IMR-90 (cell line): ENCODE results near the gene SPAG16. TPM values are rescaled to one million over a fixed set of nuclear protein-coding genes. Genes with fewer than 3 reads are reported as not detected.

Source experiments
- ATAC-seq: fragments of 200-7000 bp; cut with Tn5 transposase; 2 replicates; pipeline ENCODE4 v1.9.1; 2020; ENCODE audit warnings: low read depth, mild to moderate bottlenecking, moderate library complexity
- BruUV-seq: library from RNA; stranded (reverse); fragments of 400-500 nt; replicated peaks from 2 replicates; lab custom pipeline; 2021; lab: Mats Ljungman, UMichigan
- CTCF ChIA-PET: fragments of 300-600 bp; formaldehyde crosslinking; extraction: SDS; loops from one replicate; lab custom pipeline; 2021; ENCODE audit warnings: antibody characterized with exemption; lab: Yijun Ruan, JAX
- POLR2A ChIA-PET: fragments of 300-600 bp; sonication (Branson Sonifier 250); formaldehyde crosslinking; loops from one replicate; lab custom pipeline; 2022; ENCODE audit warnings: antibody characterized with exemption; ENCODE audit not compliant: unreplicated experiment; lab: Charles Lee
- DNase-seq: peaks from one replicate; pipeline ENCODE4 v3.0.0; 2013
- H2AFZ ChIP-seq: replicated peaks from 2 replicates; pipeline ENCODE3; 2013; ENCODE audit warnings: low read length, mild to moderate bottlenecking; ENCODE audit not compliant: poor library complexity
- H2AK5ac ChIP-seq: 2 replicates; pipeline ENCODE4 v1.6.1; 2013; ENCODE audit warnings: low read depth, low read length, inconsistent platforms
- H2AK9ac ChIP-seq: replicated peaks from 2 replicates; pipeline ENCODE3; 2013; ENCODE audit warnings: mild to moderate bottlenecking, low read depth, low read length, moderate library complexity; ENCODE audit not compliant: poor library complexity
- H2BK120ac ChIP-seq: 2 replicates; pipeline ENCODE4 v1.6.1; 2013; ENCODE audit warnings: low read depth, low read length, inconsistent platforms
- H2BK15ac ChIP-seq: 3 replicates; pipeline ENCODE4 v1.6.1; 2013; ENCODE audit warnings: low read depth, low read length, inconsistent platforms
- H2BK20ac ChIP-seq: 2 replicates; pipeline ENCODE4 v1.6.1; 2013; ENCODE audit warnings: low read depth, mild to moderate bottlenecking, inconsistent platforms, low read length, moderate library complexity
- H2BK5ac ChIP-seq: 2 replicates; pipeline ENCODE4 v1.6.1; 2013; ENCODE audit warnings: mild to moderate bottlenecking, low read depth, low read length, inconsistent platforms; ENCODE audit not compliant: poor library complexity, severe bottlenecking
- H3K14ac ChIP-seq: replicated peaks from 2 replicates; pipeline ENCODE4 v1.6.1; 2013; ENCODE audit warnings: low read depth, low read length, inconsistent platforms
- H3K18ac ChIP-seq: 2 replicates; pipeline ENCODE4 v1.6.1; 2013; ENCODE audit warnings: low read depth, low read length, control low read depth
- H3K23ac ChIP-seq: 2 replicates; pipeline ENCODE4 v1.6.1; 2013; ENCODE audit warnings: low read depth, low read length, inconsistent platforms
- H3K27ac ChIP-seq: 2 replicates; pipeline ENCODE4 v1.5.1; 2013; ENCODE audit warnings: mild to moderate bottlenecking, control low read depth, low read length; ENCODE audit not compliant: insufficient read depth
- H3K27me3 ChIP-seq: 2 replicates; pipeline ENCODE4 v1.6.1; 2013; ENCODE audit warnings: low read length; ENCODE audit not compliant: control insufficient read depth, insufficient read depth
- H3K36me3 ChIP-seq: 2 replicates; pipeline ENCODE4 v1.6.1; 2013; ENCODE audit warnings: low read length, mixed read lengths; ENCODE audit not compliant: control insufficient read depth, insufficient read depth
- H3K4ac ChIP-seq: 2 replicates; pipeline ENCODE4 v1.6.1; 2013; ENCODE audit warnings: low read depth, low read length, inconsistent platforms
- H3K4me1 ChIP-seq: 2 replicates; pipeline ENCODE4 v1.6.1; 2013; ENCODE audit warnings: low read length, mixed read lengths; ENCODE audit not compliant: control insufficient read depth, insufficient read depth
- H3K4me2 ChIP-seq: 2 replicates; pipeline ENCODE4 v1.6.1; 2013; ENCODE audit warnings: low read depth, mild to moderate bottlenecking, control low read depth, low read length, moderate library complexity
- H3K4me3 ChIP-seq: 2 replicates; pipeline ENCODE4 v1.5.1; 2013; ENCODE audit warnings: low read depth, mild to moderate bottlenecking, control low read depth, low read length, moderate library complexity; ENCODE audit not compliant: insufficient read depth
- H3K56ac ChIP-seq: 2 replicates; pipeline ENCODE4 v1.6.1; 2013; ENCODE audit warnings: low read length, inconsistent platforms; ENCODE audit not compliant: insufficient read depth; ENCODE audit errors: extremely low read depth
- H3K79me1 ChIP-seq, 2 experiments: 2 replicates each; pipeline ENCODE4 v1.6.1; 2013; ENCODE audit warnings: low read length in 2 of 2, inconsistent platforms in 1 of 2, low read depth in 1 of 2
- H3K9ac ChIP-seq: 2 replicates; pipeline ENCODE4 v1.6.1; 2013; ENCODE audit warnings: low read depth, low read length, control low read depth
- H3K9me1 ChIP-seq: 2 replicates; pipeline ENCODE4 v1.6.1; 2013; ENCODE audit warnings: low read length, inconsistent platforms; ENCODE audit not compliant: insufficient read depth
- H3K9me3 ChIP-seq: 2 replicates; pipeline ENCODE4 v1.6.1; 2013; ENCODE audit warnings: low read length; ENCODE audit not compliant: control insufficient read depth, insufficient read depth
- H4K20me1 ChIP-seq: 2 replicates; pipeline ENCODE4 v1.6.1; 2013; ENCODE audit warnings: low read length, inconsistent platforms; ENCODE audit not compliant: insufficient read depth
- H4K5ac ChIP-seq: 2 replicates; pipeline ENCODE4 v1.6.1; 2013; ENCODE audit warnings: mild to moderate bottlenecking, low read depth, low read length, control low read depth
- H4K8ac ChIP-seq, 2 experiments: 2 replicates each; pipeline ENCODE4 v1.6.1; 2013; ENCODE audit warnings: low read depth in 2 of 2, low read length in 2 of 2, control low read depth in 1 of 2, inconsistent platforms in 1 of 2
- H4K91ac ChIP-seq: 2 replicates; pipeline ENCODE4 v1.6.1; 2013; ENCODE audit warnings: low read depth, low read length, inconsistent platforms; ENCODE audit not compliant: insufficient read depth
- BHLHE40 ChIP-seq: fragments of 150-350 bp; IDR thresholded peaks from 2 replicates; pipeline ENCODE4 v1.6.1; 2016; ENCODE audit warnings: mild to moderate bottlenecking, low read depth, low read length
- CHD1 ChIP-seq: IDR thresholded peaks from 2 replicates; pipeline ENCODE4 v1.6.1; 2012; ENCODE audit warnings: low read depth, low read length, improper control_type of control experiment
- MXI1 ChIP-seq: IDR thresholded peaks from 2 replicates; pipeline ENCODE4 v1.6.1; 2012; ENCODE audit warnings: low read depth, mild to moderate bottlenecking, low read length, moderate library complexity, borderline replicate concordance
- NFE2L2 ChIP-seq: fragments of 150-350 bp; IDR thresholded peaks from 2 replicates; pipeline ENCODE4 v1.6.1; 2016; ENCODE audit warnings: low read depth, mild to moderate bottlenecking, low read length
- POLR2A ChIP-seq: IDR thresholded peaks from 2 replicates; pipeline ENCODE4 v1.6.1; 2012; ENCODE audit warnings: mild to moderate bottlenecking, low read depth, low read length
- RCOR1 ChIP-seq: IDR thresholded peaks from 2 replicates; pipeline ENCODE4 v1.6.1; 2012; ENCODE audit warnings: mild to moderate bottlenecking, low read length, improper control_type of control experiment; ENCODE audit not compliant: insufficient replicate concordance
- RFX5 ChIP-seq: IDR thresholded peaks from 2 replicates; pipeline ENCODE4 v1.8.0; 2012; ENCODE audit warnings: low read depth, mild to moderate bottlenecking, low read length, moderate library complexity
- SMC3 ChIP-seq: fragments of 150-350 bp; IDR thresholded peaks from 2 replicates; pipeline ENCODE4 v1.6.1; 2016; ENCODE audit warnings: low read depth, mild to moderate bottlenecking, antibody characterized with exemption, low read length, moderate library complexity
- dilution Hi-C: fragments of 300-500 bp; cut with HindIII; formaldehyde crosslinking; loops from one replicate; pipeline ENCODE4 v1.14.3; 2018; ENCODE audit warnings: low sequenced_read_pairs; ENCODE audit not compliant: unreplicated experiment
- in situ Hi-C: fragments of 300-500 bp; cut with MboI; formaldehyde crosslinking; loops from 3 replicates; pipeline ENCODE4 v1.14.3; 2019; ENCODE audit warnings: low sequenced_read_pairs, inconsistent platforms, mixed read lengths
- intact Hi-C: fragments of 100-400 bp; cut with micrococcal nuclease; formaldehyde crosslinking; loops from 2 replicates; pipeline ENCODE4 v1.10.0; 2022
- polyA plus RNA-seq, 3 experiments: library from polyadenylated mRNA; depleted of rRNA; stranded (reverse); fragments of >200 nt; gene quantifications; 2 replicates each; pipeline ENCODE4 v1.2.3, GENCODE V29; 2012; ENCODE audit warnings: low replicate concordance in 1 of 3
- total RNA-seq: library from RNA; depleted of rRNA; stranded (reverse); fragments of >200 nt; gene quantifications from 2 replicates; pipeline ENCODE4 v1.2.3, GENCODE V29; 2012

Gene SPAG16
- total and polyA plus RNA-seq, 2 of the 4 experiments (the other 2 are of a cell fraction): 7.3 to 13.5 TPM

DNA sequence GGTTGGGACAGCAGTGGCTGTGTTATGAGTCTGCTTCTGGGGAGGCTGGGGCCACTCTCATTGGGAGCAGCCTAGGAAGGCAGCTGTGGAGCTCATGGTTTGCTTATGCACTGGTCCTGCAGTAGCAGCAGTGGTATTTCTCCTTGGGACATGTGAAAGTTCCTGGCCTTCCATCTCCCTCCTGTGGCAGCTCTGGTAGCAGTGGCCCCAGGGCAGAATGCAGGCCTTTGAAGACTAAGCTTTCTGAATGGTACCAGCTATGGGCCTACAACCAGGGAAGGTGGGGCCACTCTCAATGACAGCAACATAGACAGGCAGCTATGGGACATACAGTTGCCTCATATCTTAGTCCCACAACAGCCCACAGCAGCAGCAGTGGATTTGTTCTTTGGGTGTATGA lies 1009.3 kb downstream of the SPAG16 start:
- no peak overlapping the region for H2AK5ac ChIP-seq
- peaks cover 11% of the 10 kb centered on the region for H3K9me3 ChIP-seq
- no peak for DNase-seq
- ChIA-PET POLR2A (no interaction called here), CTCF (no interaction called here)
- H4K8ac ChIP-seq: no peak overlapping the region
- H3K4ac ChIP-seq: no peak overlapping the region
- H3K4me2 ChIP-seq: no peak overlapping the region
- H3K18ac ChIP-seq: no peak overlapping the region
- no peak overlapping the region for H3K56ac ChIP-seq
- no TSS peak for BruUV-seq
- no peak overlapping the region for H3K4me3 ChIP-seq
- H4K91ac ChIP-seq: no peak overlapping the region
- H3K79me1 ChIP-seq: no peaks in the 10 kb centered on the region
- intact Hi-C loops (no loop called here), in situ Hi-C loops (no loop called here), dilution Hi-C loops (no loop called here)
- no peak overlapping the region for H2AFZ ChIP-seq
- no peak overlapping the region for H2BK5ac ChIP-seq
- H3K4me1 ChIP-seq: no peaks in the 10 kb centered on the region
- H3K27me3 ChIP-seq: no peaks in the 10 kb centered on the region
- no peak overlapping the region for H2BK15ac ChIP-seq
- no peak overlapping the region for H2BK20ac ChIP-seq
- no peak for ATAC-seq
- no peak overlapping the region for H2BK120ac ChIP-seq
- no peak overlapping the region for H2AK9ac ChIP-seq
- TF ChIP-seq POLR2A (no peak), SMC3 (no peak), MXI1 (no peak), RFX5 (no peak), NFE2L2 (no peak), CHD1 (no peak), BHLHE40 (no peak), RCOR1 (no peak)
- H3K36me3 ChIP-seq: no peaks in the 10 kb centered on the region
- H4K20me1 ChIP-seq: no peaks in the 10 kb centered on the region
- H3K23ac ChIP-seq: no peak overlapping the region
- H3K9ac ChIP-seq: no peak overlapping the region
- H3K9me1 ChIP-seq: no peaks in the 10 kb centered on the region
- no peak overlapping the region for H3K27ac ChIP-seq
- no peak overlapping the region for H3K14ac ChIP-seq
- no peak overlapping the region for H4K5ac ChIP-seq
